Measurements from ENCODE around the gene TK1. TPM values are rescaled to one million over a fixed set of nuclear protein-coding genes. Genes with fewer than 3 reads are reported as not detected.

Gene TK1
- total RNA-seq, 1 donor from 2014 or later, result 41.2 TPM

- H3K4me1 Mint-ChIP-seq (ENCODE audit: unreplicated experiment), result peaks cover 23% of the 10 kb centered on the region
- H3K36me3 Mint-ChIP-seq, result no peaks in the 10 kb centered on the region
- no peaks in the 10 kb centered on the region for H3K27me3 Mint-ChIP-seq
- no peak for DNase-seq (ENCODE audit: extremely low spot score, unreplicated experiment)
- no peak overlapping the region for H3K4me3 Mint-ChIP-seq
- TF ChIP-seq, protein P1, sequence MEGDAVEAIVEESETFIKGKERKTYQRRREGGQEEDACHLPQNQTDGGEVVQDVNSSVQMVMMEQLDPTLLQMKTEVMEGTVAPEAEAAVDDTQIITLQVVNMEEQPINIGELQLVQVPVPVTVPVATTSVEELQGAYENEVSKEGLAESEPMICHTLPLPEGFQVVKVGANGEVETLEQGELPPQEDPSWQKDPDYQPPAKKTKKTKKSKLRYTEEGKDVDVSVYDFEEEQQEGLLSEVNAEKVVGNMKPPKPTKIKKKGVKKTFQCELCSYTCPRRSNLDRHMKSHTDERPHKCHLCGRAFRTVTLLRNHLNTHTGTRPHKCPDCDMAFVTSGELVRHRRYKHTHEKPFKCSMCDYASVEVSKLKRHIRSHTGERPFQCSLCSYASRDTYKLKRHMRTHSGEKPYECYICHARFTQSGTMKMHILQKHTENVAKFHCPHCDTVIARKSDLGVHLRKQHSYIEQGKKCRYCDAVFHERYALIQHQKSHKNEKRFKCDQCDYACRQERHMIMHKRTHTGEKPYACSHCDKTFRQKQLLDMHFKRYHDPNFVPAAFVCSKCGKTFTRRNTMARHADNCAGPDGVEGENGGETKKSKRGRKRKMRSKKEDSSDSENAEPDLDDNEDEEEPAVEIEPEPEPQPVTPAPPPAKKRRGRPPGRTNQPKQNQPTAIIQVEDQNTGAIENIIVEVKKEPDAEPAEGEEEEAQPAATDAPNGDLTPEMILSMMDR (conservative IDR thresholded peaks at IDR 0.05), result no peak
- no peak overlapping the region for H3K27ac Mint-ChIP-seq
- no peaks in the 10 kb centered on the region for H3K9me3 Mint-ChIP-seq
Measured at GRCh38 chr17:78146471-78146869, 40.4 kb downstream of the TK1 start.

DNA sequence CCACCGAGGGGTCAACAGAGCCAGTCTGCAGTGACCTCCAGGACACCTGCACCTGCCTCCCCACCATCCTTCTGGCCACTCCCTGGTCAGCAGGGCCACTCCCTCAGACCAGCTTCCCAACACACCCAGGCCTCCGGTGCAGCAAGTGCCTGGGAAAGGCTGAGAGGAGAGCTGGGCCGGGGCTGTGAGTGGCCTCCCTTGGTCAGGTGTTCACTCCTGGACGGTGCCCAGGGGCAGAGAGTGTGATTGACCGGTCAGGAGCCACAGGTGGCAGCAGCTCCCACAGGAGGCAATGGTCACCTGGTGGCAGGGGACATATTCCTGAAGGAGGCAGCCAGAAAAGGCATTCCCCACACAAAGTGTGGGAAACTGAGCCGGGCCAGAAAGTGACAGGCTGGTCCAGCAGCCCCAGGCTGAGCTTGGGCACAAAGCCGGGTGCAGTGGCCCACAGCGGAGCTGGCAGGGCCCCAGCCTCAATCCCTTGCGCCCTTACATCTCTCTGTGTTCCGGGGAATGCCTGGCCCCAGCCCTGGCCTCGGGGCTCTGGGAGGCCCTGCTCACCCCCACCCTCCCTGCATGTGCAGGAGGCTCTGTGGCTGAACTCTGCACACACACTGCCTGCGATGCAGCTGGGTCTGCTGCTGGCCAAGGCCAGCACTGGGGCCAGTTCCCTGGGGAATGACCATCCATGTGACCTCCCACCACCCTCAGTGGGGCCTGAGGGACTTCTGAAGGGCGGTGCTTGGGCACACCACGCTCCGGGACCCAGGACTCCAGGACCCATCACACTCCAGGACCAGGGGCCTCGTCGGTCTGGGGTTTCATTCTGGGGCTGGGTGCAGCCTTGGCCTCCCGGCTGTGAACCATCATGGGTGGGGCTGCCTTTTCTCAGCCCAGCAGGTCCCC is 41.9 kb downstream of the TK1 start:
- H3K9me3 Mint-ChIP-seq, result no peaks in the 10 kb centered on the region
- H3K4me3 Mint-ChIP-seq, result no peak overlapping the region
- peaks cover 18% of the 10 kb centered on the region for H3K4me1 Mint-ChIP-seq (ENCODE audit: unreplicated experiment)
- no peaks in the 10 kb centered on the region for H3K36me3 Mint-ChIP-seq
- TF ChIP-seq, protein P1 (conservative IDR thresholded peaks at IDR 0.05), result no peak
- H3K27ac Mint-ChIP-seq, result peak overlapping the region; percentile 73
- no peak for DNase-seq (ENCODE audit: extremely low spot score, unreplicated experiment)
- no peaks in the 10 kb centered on the region for H3K27me3 Mint-ChIP-seq

- no peaks in the 10 kb centered on the region for H3K27me3 Mint-ChIP-seq
- peaks cover 18% of the 10 kb centered on the region for H3K4me1 Mint-ChIP-seq (ENCODE audit: unreplicated experiment)
- peak overlapping the region; percentile 73 for H3K27ac Mint-ChIP-seq
- H3K36me3 Mint-ChIP-seq, result no peaks in the 10 kb centered on the region
- H3K4me3 Mint-ChIP-seq, result peak overlapping the region; percentile 58
- TF ChIP-seq, protein P1 (conservative IDR thresholded peaks at IDR 0.05), result no peak
- H3K9me3 Mint-ChIP-seq, result no peaks in the 10 kb centered on the region
- no peak for DNase-seq (ENCODE audit: extremely low spot score, unreplicated experiment)
Measured at GRCh38 chr17:78144147-78144719, 42.6 kb downstream of the TK1 start.

DNA sequence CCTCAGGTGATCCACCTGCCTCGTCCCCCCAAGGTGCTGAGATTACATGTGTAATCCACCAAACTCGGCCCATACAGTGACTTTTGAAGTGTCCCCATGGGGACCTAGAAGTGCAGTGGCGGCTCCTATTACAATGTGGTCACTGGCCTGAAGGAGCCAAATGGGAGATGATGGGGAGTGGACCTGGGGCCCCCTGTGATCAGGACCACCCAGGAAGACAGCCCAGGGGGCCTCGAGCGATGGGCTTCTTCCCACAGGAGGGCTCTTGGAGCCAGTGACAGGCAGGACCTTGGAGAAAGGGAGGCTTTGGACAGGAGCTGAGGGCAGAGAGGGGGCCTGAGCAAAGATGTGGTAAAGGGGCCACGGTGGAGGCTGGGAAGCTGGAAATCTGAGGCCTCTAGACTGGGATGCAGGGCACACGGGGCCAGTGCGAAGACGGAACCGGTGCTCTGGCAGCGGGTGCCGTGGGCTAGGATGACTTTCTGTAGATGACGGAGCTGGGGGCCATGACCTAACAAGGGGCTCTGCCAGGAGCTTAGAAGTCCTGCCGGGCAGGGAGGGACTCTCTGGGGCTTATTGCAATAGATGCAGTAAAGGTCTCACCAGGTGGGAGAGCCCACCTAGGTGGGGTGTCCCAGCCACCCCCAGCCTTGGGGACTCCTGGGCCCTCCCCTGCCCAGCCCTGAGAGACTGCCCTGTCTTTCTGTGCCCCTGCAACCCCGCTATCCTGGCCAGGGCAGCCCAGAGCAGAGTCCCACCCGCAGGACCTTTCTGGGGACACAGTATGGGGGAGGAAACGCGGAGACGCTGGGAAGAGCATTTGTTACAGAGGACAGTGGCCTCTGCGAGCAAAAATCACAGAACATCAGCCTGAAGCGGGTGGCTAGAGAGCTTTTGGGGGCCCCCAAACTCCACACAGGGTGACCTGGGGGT is 43.4 kb downstream of the TK1 start:
- TF ChIP-seq, protein P1 (conservative IDR thresholded peaks at IDR 0.05), result no peak
- H3K27ac Mint-ChIP-seq, result no peak overlapping the region
- no peaks in the 10 kb centered on the region for H3K36me3 Mint-ChIP-seq
- DNase-seq (ENCODE audit: extremely low spot score, unreplicated experiment), result no peak
- no peaks in the 10 kb centered on the region for H3K27me3 Mint-ChIP-seq
- no peaks in the 10 kb centered on the region for H3K9me3 Mint-ChIP-seq
- H3K4me3 Mint-ChIP-seq, result no peak overlapping the region
- H3K4me1 Mint-ChIP-seq (ENCODE audit: unreplicated experiment), result peaks cover 15% of the 10 kb centered on the region

DNA sequence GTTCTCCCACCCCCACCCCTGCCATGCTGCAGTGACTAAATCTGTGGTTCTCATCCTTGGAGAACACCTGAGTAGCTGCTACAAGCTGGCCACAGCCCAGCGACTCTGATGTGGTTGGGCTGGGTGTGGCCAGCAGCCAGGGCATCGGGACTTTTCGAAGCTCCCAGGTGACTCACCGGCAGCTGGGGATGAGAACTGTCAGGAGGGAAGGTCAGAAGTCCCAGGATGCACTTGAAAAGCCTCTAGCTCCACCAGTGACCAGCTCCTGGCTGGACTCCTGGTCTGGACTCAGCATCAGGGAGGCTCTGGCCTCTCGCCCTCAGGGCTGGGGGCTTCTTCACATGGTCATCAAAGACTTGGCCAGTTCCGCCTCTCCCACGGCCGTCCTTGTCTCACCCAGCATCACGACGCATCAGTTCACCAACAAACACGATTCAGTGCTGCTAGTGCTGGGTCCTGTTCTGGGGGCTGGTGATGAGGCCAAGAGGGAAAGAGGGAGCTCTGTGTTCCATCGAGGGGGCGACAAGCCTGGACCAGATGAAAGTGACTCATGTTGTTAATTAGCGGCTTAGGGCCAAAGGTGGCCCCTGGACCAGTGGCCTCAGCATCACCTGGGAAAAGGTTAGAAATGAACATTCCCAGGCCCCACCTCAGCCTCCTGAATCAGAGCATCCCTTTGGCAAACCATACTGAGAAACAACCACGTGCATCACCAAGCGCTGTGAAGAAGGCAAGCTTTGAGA is 44.6 kb downstream of the TK1 start:
- H3K27ac Mint-ChIP-seq, result no peak overlapping the region
- H3K27me3 Mint-ChIP-seq, result no peaks in the 10 kb centered on the region
- H3K4me3 Mint-ChIP-seq, result no peak overlapping the region
- no peaks in the 10 kb centered on the region for H3K36me3 Mint-ChIP-seq
- TF ChIP-seq, protein P1 (conservative IDR thresholded peaks at IDR 0.05), result no peak
- no peak for DNase-seq (ENCODE audit: extremely low spot score, unreplicated experiment)
- peaks cover 12% of the 10 kb centered on the region for H3K4me1 Mint-ChIP-seq (ENCODE audit: unreplicated experiment)
- H3K9me3 Mint-ChIP-seq, result no peaks in the 10 kb centered on the region
